Panc1 (cell line): ENCODE results near the gene FANCC.

ENCODE experiments used
- CTCF ChIP-seq: fragments of 450-650 bp; IDR thresholded peaks from 2 replicates; pipeline ENCODE4 v1.5.1; 2017; ENCODE audit warnings: mild to moderate bottlenecking
- POLR2AphosphoS5 ChIP-seq: IDR thresholded peaks from 2 replicates; pipeline ENCODE4 v1.6.1; 2012; ENCODE audit warnings: mild to moderate bottlenecking, low read depth, low read length, moderate library complexity
- REST ChIP-seq, 2 experiments: IDR thresholded peaks; 2 replicates each; pipeline ENCODE4 v1.6.1; 2011 to 2012; ENCODE audit warnings: low read depth in 2 of 2, control low read depth in 1 of 2, low read length in 1 of 2, mild to moderate bottlenecking in 1 of 2, moderate library complexity in 1 of 2; ENCODE audit not compliant: insufficient read depth in 1 of 2

- TF ChIP-seq CTCF (no peak), POLR2AphosphoS5 (no peak), REST (IDR thresholded peaks at IDR 0.05; ENCODE audit: insufficient read depth in 1 of 2, low read depth in 2 of 2, low read length in 1 of 2) (no peak)
These were observed 214.2 kb downstream of the FANCC start for GRCh38 chr9:95103281-95103771.
